Measurements from ENCODE around the gene TCF4. TPM values are rescaled to one million over a fixed set of nuclear protein-coding genes. Genes with fewer than 3 reads are reported as not detected.

TCF4 gene
- polyA plus RNA-seq, 1 experiment = 47.3 TPM

DNA sequence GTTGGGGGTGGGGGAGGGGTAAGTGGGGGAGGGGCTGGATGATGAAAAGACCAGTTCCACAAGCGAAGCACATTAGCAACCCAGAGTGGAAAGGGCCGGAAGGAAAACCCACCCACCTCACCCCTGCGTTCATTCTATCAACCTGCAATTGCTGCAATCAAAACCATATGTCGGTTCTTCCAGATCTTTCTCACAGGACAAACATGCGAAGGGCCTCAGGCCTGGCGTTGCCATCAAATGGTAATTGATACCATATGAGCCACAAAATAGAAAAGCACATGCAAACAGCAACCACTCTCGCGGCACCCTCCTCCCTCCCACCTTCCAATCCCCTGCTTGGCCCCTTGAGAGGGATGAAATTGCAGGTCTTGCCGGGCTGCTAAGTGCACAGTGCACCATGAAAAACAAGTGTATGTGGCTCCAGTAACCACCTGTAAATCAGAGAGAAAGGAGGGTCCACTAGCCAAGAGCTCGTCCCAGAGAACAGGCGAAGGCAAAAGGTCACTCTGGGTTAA lies 287.5 kb downstream of the TCF4 start:
- Histone ChIP-seq H3K27me3 (ENCODE audit: control insufficient read depth, insufficient read depth, low read length) (no peaks in the 10 kb centered on the region), H3K27ac (ENCODE audit: low read depth, low read length) (no peak overlapping the region), H3K4me3 (ENCODE audit: low read depth, low read length) (no peak overlapping the region), H3K9me3 (ENCODE audit: control insufficient read depth, insufficient read depth, low read length) (no peaks in the 10 kb centered on the region)
- no peak for DNase-seq (ENCODE audit: low read depth, low spot score)
- CTCF ChIA-PET = no interaction called here
- POLR2A ChIA-PET = no interaction called here
- TF ChIP-seq, protein P1, sequence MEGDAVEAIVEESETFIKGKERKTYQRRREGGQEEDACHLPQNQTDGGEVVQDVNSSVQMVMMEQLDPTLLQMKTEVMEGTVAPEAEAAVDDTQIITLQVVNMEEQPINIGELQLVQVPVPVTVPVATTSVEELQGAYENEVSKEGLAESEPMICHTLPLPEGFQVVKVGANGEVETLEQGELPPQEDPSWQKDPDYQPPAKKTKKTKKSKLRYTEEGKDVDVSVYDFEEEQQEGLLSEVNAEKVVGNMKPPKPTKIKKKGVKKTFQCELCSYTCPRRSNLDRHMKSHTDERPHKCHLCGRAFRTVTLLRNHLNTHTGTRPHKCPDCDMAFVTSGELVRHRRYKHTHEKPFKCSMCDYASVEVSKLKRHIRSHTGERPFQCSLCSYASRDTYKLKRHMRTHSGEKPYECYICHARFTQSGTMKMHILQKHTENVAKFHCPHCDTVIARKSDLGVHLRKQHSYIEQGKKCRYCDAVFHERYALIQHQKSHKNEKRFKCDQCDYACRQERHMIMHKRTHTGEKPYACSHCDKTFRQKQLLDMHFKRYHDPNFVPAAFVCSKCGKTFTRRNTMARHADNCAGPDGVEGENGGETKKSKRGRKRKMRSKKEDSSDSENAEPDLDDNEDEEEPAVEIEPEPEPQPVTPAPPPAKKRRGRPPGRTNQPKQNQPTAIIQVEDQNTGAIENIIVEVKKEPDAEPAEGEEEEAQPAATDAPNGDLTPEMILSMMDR (IDR thresholded peaks at IDR 0.05; ENCODE audit: low read depth, low read length) = no peak

GRCh38 chr18:55296778-55297177 lies 291.2 kb downstream of the TCF4 start:
- Histone ChIP-seq H3K27ac (ENCODE audit: low read depth, low read length) (no peak overlapping the region), H3K4me3 (ENCODE audit: low read depth, low read length) (no peak overlapping the region), H3K9me3 (ENCODE audit: control insufficient read depth, insufficient read depth, low read length) (no peaks in the 10 kb centered on the region), H3K27me3 (ENCODE audit: control insufficient read depth, insufficient read depth, low read length) (no peaks in the 10 kb centered on the region)
- DNase-seq (ENCODE audit: low read depth, low spot score) = no peak
- ChIA-PET POLR2A (no interaction called here), CTCF (interaction anchor here (0.6 to 0.8 kb wide), 2 partner anchors 11 to 21 kb away, joined by 3 read pairs; no protein-coding TSS in a partner anchor)
- TF ChIP-seq, protein P1 (IDR thresholded peaks at IDR 0.05; ENCODE audit: low read depth, low read length) = no peak

DNA sequence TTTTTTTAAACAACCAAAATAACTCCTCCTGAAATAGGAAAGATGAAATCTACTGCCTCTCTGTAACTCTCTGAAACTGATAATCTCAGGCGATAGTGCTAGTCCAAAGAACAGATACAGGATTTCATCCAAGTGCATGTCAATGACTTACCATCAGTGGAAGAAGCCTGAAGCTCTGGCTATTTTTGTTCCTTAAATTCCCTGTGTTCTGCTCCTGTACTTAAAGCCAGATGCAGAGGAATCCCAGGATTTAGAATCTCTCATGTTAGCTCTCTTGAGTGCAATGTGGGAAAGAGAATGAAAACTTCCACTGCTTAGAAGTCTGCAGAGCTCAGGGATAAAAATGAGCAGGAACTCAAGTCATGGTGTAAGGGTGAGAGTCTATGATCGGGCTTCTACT lies 291.9 kb downstream of the TCF4 start:
- ChIA-PET POLR2A (no interaction called here), CTCF (interaction anchor here (0.7 kb wide), 1 partner anchor 62 kb away, joined by 4 read pairs; no protein-coding TSS in a partner anchor)
- no peak overlapping the region for H3K27ac ChIP-seq (ENCODE audit: low read depth, low read length)

DNA sequence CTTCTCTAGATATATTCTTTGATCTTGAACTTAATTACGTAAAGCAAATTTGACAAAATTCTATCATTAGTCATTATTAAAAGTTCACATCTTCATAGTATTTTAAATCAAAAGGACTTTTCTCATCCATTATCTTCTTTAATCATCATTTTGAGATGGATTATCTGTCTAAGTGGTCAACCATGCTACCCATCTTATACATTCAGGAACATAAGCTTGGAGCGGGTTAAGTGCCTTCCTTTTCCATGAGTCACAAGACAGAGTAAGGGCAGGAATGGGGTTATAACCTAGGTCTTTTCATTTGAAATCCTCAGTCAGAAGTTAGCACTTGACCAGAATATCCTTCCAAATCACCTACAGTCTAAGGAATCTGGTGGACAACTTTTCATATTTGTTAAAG lies 297.1 kb downstream of the TCF4 start:
- Histone ChIP-seq H3K27ac (ENCODE audit: low read depth, low read length) (no peak overlapping the region), H3K9me3 (ENCODE audit: control insufficient read depth, insufficient read depth, low read length) (no peaks in the 10 kb centered on the region), H3K4me3 (ENCODE audit: low read depth, low read length) (no peak overlapping the region), H3K27me3 (ENCODE audit: control insufficient read depth, insufficient read depth, low read length) (no peaks in the 10 kb centered on the region)
- TF ChIP-seq, protein P1 (IDR thresholded peaks at IDR 0.05; ENCODE audit: low read depth, low read length) = no peak
- DNase-seq (ENCODE audit: low read depth, low spot score) = no peak
- CTCF ChIA-PET = no interaction called here
- POLR2A ChIA-PET = no interaction called here

More for the DNA sequence above, 291.9 kb downstream of the TCF4 start:
- H3K27me3 ChIP-seq (ENCODE audit: control insufficient read depth, insufficient read depth, low read length) = no peaks in the 10 kb centered on the region
- TF ChIP-seq, protein P1 (IDR thresholded peaks at IDR 0.05; ENCODE audit: low read depth, low read length) = no peak
- DNase-seq (ENCODE audit: low read depth, low spot score) = no peak
- no peak overlapping the region for H3K4me3 ChIP-seq (ENCODE audit: low read depth, low read length)
- no peaks in the 10 kb centered on the region for H3K9me3 ChIP-seq (ENCODE audit: control insufficient read depth, insufficient read depth, low read length)

GRCh38 chr18:55289775-55290174 lies 298.2 kb downstream of the TCF4 start:
- H3K4me3 ChIP-seq (ENCODE audit: low read depth, low read length) = no peak overlapping the region
- TF ChIP-seq, protein P1 (IDR thresholded peaks at IDR 0.05; ENCODE audit: low read depth, low read length) = no peak
- H3K27ac ChIP-seq (ENCODE audit: low read depth, low read length) = no peak overlapping the region
- DNase-seq (ENCODE audit: low read depth, low spot score) = no peak
- H3K27me3 ChIP-seq (ENCODE audit: control insufficient read depth, insufficient read depth, low read length) = no peaks in the 10 kb centered on the region
- CTCF ChIA-PET = interaction anchor here (1.0 kb wide), 1 partner anchor 14 kb away, joined by 4 read pairs; no protein-coding TSS in a partner anchor
- H3K9me3 ChIP-seq (ENCODE audit: control insufficient read depth, insufficient read depth, low read length) = no peaks in the 10 kb centered on the region
- POLR2A ChIA-PET = no interaction called here

Data from AG04450 (cell line).